Measurements from ENCODE around the gene HSD3B7.
"Not testable (repeated sequence)": the region's sequence is repeated elsewhere in the genome, so short reads cannot be mapped to it uniquely, and the experiment has no call there.

Gene HSD3B7

DNA sequence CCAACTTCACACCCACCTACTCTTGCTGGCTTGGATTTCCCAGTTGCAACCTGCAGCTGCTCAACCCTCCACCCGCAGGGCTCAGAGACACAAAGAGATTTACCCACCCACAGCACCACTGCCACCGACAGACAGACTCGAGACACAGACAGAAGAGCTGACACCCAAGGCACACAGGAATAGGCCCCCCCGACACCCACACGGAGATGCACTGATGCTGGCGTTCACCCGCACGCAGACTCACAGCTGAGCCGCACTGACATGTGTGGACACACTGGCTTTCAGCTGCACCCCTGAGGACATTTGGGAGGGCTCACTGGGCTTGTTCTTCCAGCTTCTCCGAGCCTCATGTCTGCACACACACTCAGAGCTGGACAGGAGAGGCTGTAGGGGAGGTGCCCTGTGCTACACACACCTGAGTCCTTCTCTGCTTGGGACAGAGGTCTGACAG lies 17.3 kb downstream of the HSD3B7 start:
- no peak for DNase-seq (ENCODE audit: low read depth)

DNA sequence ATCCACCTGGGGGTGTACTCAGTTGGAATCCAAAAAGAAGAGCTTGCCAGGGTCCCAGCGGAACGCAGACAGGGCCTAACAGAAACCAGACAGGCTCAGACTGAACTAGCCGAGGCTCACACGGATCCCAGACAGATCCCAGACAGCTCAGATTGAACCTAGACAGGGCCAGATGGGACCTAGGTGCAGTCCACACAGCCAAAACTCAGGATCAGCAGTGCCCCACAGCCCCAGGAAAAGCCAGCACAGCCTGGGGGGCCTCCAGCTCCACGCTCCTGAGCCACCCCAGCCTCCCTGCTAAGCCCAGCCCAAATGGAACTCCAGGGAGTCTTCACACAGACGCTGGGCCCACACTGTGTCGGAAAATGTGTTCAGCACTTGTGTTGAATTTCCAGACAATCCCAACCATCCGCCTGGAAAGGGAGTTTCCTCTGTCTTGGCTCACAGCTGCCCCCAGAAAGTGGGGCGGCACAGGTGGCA lies 17.9 kb downstream of the HSD3B7 start:
- no peak for DNase-seq (ENCODE audit: low read depth)

DNA sequence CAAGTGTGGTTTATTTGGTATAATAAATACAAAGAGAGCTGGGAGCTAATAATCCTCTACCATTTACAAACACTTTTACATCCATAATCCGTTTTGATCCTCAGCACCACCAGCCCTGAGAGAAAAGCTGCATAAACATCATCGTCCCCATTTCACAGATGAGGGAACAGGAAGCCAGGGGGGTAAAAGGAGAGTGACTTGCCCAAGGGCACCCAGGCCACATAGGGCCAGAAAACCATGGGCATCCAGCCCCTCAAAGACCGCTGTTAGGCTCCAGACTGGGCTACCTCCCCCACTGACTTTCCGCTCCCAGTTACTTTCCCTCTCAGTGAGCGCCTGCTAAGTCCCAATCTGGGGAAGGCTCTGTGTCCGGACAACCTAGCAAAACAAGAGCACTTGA lies 18.7 kb downstream of the HSD3B7 start:
- DNase-seq (ENCODE audit: low read depth), result no peak

DNA sequence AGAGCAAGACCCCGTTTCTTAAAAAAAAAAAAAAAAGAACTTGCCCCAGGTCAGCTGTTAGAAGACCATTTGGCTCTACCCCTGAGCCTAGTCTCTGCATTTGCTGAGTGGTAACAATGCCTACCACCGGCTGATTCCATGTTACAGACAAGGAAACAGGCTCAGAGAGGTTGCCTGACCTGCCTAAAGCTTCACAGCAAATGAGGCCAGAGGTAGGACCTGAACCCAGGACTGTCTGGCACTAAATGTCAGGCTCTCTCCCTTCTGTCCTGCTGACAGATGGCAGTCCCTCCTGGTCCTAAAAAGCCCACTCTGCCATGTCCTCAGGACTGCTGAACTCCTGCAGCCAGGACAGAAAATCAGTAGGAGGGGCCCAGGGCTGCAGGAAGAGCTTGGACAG lies 19.7 kb downstream of the HSD3B7 start:
- no peak for DNase-seq (ENCODE audit: low read depth)

DNA sequence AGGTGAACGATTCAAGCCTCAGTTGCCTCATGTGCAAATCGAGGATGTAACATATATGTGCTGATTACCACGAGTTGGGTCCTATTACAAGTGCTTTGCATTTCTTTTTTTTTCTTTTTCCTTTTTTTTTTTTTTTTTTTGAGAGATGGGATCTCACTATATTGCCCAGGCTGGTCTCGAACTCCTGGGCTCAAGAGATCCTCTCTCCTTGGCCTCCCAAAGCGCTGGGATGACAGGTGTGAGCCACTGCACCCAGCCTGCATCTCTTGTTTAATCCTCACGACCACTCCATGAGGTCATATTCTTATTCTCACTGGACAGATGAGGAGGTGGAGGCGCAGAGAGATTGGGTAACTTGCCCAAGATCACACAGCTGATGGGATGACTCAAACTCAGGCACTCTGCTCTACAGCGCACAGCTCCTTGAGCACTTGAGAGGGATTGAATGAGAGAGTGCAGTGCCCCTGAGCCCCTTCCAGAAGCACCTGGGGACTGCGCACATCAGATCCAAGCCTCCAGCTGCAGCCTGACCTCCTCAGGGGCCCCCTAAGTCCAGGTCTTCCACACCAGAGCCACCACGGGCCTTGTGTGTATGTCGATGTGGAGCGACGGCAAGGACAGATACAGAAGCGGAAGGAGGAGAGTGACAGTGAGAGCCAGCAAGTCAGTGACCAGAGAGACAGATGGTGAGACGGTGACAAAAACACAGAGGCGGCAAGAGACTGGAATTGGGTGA lies 20.5 kb downstream of the HSD3B7 start:
- no peak for DNase-seq (ENCODE audit: low read depth)

DNA sequence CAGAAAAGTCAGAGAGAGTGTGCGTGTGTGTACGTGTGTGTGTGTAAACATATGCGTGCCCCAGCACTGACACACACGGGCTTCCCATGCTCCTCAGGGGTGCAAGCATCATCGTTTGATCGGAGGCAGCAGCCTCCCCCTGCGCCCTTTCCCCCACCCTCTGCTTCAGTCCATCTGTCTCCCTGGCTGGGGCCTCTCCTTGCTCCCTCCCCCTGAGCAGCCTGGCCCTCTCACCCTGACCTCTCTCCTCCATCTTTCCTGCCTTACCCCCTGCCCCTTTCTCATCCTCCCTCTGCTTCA lies 21.0 kb downstream of the HSD3B7 start:
- no peak for DNase-seq (ENCODE audit: low read depth)

DNA sequence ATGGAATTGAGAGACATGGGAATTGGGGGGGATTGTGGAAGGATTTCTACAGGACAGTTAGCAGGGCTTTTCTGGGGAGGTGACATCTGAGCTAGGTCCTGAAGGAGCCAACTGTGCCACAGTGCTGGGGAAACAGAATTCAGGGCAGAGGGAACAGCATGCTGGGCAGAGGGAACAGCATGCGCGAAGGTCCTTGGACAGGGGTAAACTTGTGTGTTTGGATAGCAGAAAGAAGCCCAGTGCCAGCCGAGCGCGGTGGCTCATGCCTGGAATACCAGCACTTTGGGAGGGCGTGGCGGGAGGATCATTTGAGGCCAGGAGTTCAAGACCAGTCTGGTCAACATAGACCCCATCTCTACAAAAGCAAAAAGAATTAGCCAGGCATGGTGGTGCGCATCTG lies 21.6 kb downstream of the HSD3B7 start:
- DNase-seq (ENCODE audit: low read depth), result no peak

DNA sequence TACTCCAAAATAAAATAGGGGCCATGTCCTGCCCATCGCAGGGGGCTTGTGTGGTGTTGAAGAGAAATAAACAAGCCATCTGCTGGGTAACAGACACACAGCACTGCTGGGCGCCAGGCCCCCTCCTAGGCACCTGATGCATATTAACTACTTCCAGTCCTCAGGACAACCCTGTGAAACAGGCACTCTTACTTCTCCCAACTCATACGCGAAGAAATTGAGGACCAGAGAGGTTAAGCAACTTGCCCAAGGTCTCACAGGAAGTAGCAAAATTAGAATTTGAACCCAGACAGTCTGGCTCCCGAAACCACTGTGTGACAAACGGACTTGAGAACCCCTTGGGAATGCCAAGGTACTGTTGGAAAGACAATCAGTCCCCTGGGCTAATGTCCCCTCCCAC lies 22.7 kb downstream of the HSD3B7 start:
- no peak for DNase-seq (ENCODE audit: low read depth)

DNA sequence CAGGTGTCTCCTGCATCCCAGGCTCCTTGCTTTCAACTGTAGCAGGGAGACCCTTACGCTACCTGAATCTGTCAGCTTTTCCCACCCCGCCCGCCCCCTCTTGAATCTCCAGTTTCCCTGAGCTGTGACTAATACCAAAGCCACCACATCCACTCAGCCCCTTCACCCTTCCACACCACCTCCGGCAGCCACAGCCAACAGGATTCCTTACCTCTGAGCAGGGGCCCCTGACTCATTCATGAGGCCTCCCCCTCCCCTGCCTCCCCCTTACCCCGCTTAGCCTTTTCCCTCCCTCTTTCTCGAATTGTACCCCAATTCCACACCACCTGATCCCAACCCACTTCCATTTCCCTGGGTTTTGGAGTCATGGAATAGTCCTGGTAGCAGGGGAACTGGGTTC lies 23.1 kb downstream of the HSD3B7 start:
- no peak for DNase-seq (ENCODE audit: low read depth)

DNA sequence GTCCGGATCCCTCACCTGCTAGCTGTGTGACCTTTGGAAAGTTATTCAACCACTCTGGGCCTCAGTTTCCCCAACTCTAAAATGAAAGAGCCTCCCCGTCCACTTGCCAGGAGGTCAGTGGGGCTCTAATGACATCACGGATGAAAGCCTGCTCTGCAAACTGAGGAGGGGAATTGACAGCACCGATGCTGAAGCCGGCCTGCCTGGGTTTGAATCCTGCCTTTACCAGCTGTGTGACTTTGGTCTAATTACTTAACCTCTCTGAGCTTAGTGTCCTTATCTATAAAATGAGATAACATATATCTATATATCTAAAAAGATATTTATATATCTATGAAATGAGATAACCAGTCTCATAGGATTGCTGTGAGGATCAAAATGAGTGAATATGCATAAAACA lies 23.5 kb downstream of the HSD3B7 start:
- no peak for DNase-seq (ENCODE audit: low read depth)

DNA sequence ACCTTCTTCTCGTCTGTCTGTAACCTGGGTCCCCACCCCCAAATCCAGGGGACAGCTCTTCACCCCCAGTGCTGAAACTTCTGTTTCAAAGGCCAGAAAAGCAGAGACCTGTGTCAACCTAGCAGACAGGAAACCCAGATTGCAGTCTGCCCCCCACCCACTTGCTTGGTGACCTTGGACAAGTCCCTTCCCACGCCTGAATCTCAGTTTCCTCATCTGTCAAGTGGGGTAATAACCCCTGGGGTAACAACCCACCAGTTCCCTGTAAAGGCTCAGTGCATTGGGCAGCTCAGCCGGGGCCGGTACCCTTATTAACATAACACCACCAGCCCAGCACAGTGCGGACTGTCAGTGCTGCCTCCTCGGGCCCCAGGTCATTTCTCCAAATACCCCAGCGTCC lies 24.1 kb downstream of the HSD3B7 start:
- no peak for DNase-seq (ENCODE audit: low read depth)

DNA sequence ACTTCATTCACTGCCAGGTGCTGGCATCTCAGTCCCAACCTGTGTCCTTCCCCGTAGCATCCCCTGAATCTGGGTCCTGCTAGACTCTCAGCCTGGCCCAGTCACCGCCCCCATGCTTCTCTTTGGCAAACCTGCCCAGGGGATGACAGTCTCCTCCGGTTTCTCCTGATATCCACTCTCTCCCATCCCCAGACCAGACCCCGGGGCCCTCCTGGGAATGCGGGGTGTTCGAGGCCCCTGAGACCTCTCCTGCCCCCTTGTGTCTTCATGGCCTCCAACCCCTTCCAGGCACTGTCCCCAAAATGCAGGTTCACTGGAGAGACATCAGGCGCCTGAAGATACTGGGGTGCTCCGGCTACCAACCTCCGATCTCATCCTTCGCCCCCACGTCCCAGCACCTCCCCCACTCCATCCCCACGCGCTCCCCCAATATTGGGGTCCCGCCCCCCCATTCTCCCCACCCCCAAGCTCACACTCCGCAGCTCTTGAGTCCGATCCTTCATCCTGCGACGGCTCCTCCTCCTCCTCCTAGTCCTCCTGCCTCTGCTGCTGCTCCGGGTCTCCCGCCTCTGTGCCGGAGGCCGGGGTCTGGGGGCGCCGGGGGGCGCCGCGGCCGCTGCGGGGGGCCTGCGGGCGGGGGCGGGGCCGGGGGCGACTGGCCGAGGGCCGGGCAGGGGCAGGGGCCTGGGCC lies 25.0 kb downstream of the HSD3B7 start:
- DNase-seq (ENCODE audit: low read depth), result no peak

DNA sequence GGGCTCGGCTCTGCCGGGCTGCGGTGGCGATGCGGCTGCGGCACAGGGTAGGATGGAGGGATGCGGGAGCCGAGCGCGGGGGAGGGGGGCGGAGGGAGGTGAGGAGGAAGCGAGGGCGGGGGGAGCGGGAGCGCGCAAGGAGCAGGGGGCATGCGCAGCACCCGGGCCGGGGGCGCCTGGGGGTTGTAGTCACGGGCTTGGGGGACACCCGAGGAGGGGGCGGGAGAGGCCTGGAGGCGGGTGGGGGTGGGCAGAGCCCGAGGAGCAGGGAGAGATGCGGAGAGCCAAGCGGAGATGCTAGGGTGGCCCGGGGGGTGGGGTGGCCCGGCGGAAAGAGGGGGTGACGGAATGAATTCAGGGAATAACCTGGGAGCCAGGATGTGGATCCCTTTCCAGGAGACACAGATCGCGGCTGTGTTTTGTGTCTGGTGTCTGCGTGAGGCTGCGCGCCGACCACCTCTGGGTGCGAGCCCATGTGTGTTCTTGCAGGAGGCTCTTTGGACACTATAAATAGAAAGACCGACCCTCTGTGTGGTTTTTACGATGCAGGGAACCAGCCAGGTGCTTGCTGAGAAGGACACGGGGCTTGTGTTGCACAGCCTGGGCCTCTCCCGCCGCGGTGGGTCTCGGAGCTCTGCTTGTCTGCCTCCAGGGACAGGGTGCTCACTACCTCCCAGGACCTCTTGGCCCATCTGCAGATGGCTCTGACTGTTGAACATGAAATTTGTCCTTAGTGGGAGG lies 25.7 kb downstream of the HSD3B7 start, which contains the start of gene STX1B:
STX1B (minus strand) TSS at position 54 of the 741 bp plus-strand sequence. CDS start 242 bp downstream, outside the sequence.
- peak; percentile 29 for DNase-seq (ENCODE audit: low read depth)

DNA sequence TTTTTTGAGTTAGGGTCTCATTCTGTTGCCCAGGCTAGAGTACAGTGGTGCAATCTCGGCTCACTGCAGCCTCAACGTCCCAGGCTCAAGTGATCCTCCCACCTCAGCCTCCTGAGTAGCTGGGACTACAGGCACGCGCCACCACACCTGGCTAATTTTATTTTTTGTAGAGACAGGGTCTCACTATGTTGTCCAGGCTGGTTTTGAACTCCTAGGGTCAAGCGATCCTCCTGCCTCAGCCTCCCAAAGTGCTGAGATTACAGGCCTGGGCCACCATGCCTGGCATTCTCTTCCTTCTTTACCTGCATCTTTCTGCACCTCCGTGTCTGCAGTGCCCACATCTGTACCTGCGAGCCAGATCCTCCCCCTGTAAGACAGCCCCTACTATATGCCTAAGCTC lies 26.8 kb downstream of the HSD3B7 start:
- not testable (repeated sequence) for DNase-seq (ENCODE audit: low read depth)

DNA sequence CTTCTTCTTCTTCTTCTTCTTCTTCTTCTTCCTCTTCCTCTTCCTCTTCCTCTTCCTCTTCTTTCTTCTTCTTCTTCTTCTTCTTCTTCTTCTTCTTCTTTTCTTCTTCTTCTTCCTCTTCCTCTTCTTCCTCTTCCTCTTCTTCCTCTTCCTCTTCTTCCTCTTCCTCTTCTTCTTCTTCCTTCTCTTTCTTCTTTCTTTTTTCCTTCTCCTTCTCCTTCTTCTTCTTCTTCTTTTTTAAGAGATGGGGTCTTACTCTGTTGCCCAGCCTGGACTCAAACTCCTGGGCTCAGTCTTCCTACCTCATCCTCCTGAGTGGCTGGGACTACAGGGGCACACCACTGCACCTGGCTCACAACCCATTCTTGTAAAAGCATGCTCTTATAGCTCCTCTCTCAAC lies 28.3 kb downstream of the HSD3B7 start:
- DNase-seq (ENCODE audit: low read depth), result not testable (repeated sequence)

DNA sequence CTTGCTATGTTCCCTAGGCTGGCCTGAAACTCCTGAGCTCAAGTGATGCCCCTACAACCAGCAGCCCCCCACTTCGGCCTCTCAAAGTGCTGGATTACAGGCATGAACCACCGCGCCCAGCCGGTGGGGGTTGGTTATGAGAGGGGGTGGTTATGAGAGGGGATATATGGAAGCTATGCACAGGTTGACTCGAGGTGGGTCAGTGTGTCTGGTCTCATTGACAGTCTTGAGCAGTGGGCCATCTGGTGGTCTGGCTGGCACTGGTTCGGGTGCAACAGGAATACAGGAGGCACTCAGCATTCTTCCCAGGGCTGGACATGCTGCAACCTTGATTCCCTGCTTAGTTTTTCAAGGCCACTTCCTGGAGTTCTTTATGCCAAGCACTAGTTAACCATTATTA lies 31.0 kb downstream of the HSD3B7 start:
- no peak for DNase-seq (ENCODE audit: low read depth)

DNA sequence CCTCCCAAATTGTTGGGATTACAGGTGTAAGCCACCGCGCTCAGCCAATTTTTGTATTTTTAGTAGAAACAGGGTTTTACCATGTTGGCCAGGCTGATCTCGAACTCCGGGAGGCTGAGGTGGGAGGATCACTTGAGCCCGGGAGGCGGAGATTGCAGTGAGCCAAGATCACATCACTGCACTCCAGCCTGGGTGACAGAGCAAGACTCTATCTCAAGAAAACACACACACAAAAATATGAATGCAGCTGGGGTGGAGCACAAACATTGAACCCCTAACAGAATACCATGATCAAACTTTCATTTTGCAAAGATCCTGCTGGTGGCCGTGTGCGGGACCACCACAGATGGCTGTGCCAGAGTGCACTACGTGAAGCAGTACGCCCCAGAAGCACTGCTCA lies 32.7 kb downstream of the HSD3B7 start:
- DNase-seq (ENCODE audit: low read depth), result not testable (repeated sequence)

DNA sequence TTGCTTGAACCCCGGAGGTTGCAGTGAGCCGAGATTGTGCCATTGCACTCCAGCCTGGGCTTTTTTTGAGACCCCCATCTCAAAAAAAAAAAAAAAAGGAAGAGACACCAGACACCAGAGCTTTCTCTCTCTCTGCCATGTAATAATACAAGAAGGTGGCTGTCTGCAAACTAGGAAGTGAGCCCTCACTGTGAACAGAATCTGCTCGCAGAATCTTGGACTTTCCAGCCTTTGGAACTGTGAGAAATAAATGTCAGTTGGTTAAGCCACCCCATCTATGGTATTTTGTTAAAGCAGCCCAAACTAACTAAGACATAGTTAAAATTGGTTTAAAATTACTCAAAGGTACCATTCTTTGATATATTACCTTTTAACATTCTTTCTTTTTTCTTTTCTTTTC lies 35.5 kb downstream of the HSD3B7 start:
- DNase-seq (ENCODE audit: low read depth), result no peak

DNA sequence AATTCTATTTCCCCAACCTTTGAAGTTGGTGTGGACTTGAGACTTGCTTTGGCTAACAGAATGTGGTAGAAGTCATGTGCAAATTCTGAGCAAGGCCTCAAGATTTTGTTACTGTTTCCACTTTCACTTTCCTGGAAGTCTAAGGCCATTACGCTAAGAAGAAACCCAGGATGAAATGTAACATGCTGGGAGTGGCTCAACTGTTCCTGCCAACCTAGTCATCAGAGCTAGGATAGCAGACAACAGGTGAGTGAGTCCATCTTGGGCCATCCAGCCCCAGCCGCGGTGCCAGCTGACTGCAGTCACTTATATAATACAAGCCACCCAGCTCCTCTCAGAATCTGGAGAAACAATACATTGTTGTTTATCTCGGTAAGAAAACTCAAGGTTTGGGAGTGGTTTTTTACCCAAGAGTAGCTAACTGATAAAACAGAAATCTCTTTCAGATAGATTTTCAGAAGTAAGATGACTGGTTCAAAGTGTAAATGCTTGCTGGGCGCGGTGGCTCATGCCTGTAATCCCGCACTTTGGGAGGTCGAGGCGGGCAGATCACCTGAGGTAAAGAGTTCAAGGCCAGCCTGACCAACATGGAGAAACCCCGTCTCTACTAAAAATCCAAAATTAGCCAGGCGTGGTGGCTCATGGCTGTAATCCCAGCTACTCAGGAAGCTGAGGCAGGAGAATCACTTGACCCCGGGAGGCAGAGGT lies 37.7 kb downstream of the HSD3B7 start:
- DNase-seq (ENCODE audit: low read depth), result no peak

DNA sequence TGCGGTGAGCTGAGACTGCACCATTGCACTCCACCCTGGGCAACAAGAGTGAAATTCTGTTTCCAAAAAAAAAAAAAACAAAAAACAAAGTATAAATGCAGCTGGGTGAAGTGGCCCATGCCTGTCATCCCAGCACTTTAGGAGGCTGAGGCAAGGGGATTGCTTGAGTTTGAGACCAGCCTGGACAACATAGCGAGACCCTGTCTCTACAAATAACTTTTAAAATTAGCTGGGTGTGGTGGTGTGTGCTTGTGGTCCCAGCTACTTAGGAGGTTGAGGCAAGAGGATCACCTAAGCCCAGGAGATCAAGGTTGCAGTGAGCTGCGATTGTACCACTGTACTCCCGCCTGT lies 38.2 kb downstream of the HSD3B7 start:
- no peak for DNase-seq (ENCODE audit: low read depth)

DNA sequence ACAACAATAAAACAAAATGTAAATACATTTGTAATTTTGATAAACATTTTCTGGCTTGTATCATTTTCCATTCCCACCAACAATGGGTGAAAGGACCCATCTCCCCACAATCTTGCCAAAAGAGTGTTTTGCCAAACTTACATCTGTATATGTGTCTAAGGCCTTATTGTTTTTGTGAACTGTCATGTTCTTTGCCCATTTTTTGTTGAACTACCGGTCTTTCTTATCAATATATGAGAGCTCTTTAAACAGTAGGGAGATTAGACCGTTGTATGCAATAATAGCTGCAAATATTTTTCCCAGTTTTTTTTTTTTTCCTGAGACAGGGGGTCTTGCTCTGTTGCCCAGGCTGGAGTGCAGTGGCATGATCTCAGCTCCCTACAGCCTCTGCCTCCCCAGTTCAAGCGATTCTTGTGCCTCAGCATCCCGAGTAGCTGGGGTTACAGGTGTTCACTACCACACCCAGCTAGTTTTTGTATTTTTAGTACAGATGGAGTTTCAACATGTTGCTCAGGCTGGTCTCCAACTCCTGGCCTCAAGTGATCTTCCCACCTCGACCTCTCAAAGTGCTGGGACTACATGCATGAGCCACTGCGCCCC lies 38.7 kb downstream of the HSD3B7 start:
- no peak for DNase-seq (ENCODE audit: low read depth)

DNA sequence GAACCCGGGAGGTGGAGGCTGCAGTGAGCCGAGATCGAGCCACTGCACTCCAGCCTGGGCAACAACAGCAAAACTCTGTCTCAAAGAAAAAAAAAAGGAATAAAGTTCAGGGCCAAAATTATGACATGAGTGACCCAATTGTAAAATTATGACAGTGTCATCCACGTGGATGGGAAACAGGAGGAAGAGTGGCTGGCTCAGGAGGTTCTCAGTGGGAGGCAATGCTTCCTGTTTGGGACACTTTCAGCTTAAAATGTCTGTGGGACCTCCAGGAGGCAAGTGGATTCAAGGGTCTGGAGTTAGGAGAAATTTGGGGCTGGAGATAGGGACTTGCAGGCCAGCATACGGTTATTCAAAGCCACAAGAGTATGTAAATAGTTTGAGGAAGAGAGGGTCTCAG lies 40.3 kb downstream of the HSD3B7 start:
- DNase-seq (ENCODE audit: low read depth), result no peak

All from activated T-helper 9 cell treated with anti-CD3 and anti-CD28 coated beads, Interleukin-2, amount 50 U/mL, for 16 hours (primary cell).